Gastroesophageal sphincter (tissue), 3 donors: ENCODE results near the gene FAM83F.

Source experiments
- EP300 ChIP-seq: sonication (generic); formaldehyde crosslinking; IDR thresholded peaks from one replicate; pipeline ENCODE4 v1.6.1; 2017; ENCODE audit warnings: antibody characterized with exemption, mild to moderate bottlenecking
- POLR2A ChIP-seq, 2 donors: fragments of 450-650 bp; IDR thresholded peaks; one replicate each; pipeline ENCODE4 v1.6.1; 2017; ENCODE audit warnings: antibody characterized with exemption in 2 of 2, mild to moderate bottlenecking in 2 of 2, moderate library complexity in 1 of 2
- POLR2AphosphoS5 ChIP-seq: sonication (generic); formaldehyde crosslinking; IDR thresholded peaks from one replicate; pipeline ENCODE4 v1.6.1; 2017; ENCODE audit warnings: antibody characterized with exemption
- TF ChIP-seq, protein P1 (sequence below), 4 experiments: fragments of 200-600 bp in 2 of 4; fragments of 450-650 bp in 2 of 4; sonication (generic) in 1 of 4; IDR thresholded peaks; one replicate each; pipeline ENCODE4 v1.5.1; 2017 to 2019; ENCODE audit warnings: antibody characterized with exemption in 4 of 4, mild to moderate bottlenecking in 2 of 4, moderate library complexity in 2 of 4

DNA sequence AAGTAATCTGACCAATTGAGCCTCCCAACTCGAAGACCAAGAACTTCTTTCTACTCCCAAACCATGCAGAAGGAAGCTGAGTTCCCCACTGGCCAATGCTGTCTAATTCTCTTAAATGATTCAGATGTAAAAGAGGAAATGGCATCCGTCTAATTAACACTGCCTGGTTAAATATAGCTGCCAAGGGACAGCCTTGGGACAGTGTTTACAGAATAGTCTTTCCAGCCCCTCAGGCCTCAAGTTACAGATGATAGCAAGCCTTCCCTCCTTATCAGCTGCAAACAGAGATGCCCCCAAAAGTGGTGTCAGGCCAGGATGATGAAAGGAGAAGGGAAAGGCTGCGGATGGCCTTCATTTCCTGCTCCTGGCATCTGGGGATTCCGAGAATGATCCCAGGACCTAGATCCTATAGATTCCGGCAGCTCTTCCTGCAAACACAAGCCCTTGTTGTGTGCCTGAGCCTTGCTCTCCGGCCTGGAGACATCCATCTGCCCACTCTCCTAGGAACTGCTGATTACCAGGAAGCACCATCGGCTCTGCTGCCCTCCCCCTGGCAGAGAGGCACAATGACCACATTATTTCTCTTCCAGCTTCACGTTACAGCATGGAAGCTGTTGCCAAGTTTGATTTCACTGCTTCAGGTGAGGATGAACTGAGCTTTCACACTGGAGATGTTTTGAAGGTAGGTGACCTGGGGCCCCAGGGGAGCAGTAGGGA is 48.1 kb upstream of the FAM83F start:
- TF ChIP-seq, protein P1, sequence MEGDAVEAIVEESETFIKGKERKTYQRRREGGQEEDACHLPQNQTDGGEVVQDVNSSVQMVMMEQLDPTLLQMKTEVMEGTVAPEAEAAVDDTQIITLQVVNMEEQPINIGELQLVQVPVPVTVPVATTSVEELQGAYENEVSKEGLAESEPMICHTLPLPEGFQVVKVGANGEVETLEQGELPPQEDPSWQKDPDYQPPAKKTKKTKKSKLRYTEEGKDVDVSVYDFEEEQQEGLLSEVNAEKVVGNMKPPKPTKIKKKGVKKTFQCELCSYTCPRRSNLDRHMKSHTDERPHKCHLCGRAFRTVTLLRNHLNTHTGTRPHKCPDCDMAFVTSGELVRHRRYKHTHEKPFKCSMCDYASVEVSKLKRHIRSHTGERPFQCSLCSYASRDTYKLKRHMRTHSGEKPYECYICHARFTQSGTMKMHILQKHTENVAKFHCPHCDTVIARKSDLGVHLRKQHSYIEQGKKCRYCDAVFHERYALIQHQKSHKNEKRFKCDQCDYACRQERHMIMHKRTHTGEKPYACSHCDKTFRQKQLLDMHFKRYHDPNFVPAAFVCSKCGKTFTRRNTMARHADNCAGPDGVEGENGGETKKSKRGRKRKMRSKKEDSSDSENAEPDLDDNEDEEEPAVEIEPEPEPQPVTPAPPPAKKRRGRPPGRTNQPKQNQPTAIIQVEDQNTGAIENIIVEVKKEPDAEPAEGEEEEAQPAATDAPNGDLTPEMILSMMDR (IDR thresholded peaks at IDR 0.05) = no peak
- TF ChIP-seq POLR2AphosphoS5 (no peak), POLR2A (IDR thresholded peaks at IDR 0.05) (no peak), EP300 (no peak)
